ENCODE measurements around the gene C2CD2L.
A peak's percentile ranks its signal among the peaks of the same experiment; 100 is the strongest.
"Not testable (repeated sequence)": the region's sequence is repeated elsewhere in the genome, so short reads cannot be mapped to it uniquely, and the experiment has no call there.

C2CD2L gene

GRCh38 chr11:119093942-119094815 lies 13.0 kb upstream of the C2CD2L start:
- DNase-seq, result peak; percentile 66

GRCh38 chr11:119094816-119095065 lies 12.4 kb upstream of the C2CD2L start:
- DNase-seq, result no peak

DNA sequence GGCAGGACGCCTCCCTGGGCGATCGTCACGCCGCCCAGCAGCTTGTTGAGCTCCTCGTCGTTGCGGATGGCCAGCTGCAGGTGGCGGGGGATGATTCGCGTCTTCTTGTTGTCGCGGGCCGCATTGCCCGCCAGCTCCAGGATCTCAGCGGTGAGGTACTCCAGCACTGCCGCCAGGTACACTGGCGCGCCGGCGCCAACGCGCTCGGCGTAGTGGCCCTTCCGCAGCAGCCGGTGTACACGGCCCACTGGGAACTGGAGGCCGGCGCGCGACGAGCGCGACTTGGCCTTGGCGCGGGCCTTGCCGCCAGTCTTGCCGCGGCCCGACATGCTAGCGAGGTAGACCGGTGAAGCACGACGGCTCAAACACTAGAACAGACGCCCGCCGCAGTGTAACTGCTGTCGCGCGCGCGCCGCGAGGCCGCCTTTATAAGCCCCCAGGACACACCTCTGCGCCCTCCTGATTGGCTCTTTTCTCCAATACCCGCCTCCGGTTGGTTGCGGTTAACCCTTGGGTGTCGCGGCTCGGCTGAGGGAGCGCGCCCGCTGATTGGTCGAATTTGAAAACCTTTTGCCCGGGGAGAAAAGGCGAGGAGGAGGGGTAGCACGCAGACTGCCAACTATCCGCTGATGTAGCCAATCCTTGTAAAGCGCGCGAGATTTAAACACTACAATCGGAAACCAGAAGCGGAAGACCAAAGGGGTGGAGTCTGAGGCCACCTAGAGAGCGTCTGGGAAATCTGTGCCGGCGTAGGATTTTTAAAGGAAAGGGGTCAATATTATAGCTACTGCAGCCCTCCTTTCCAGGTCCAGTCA lies 11.9 kb upstream of the C2CD2L start:
- peak; percentile 99 for DNase-seq

GRCh38 chr11:119099711-119100110 lies 7.4 kb upstream of the C2CD2L start:
- no peak for DNase-seq

DNA sequence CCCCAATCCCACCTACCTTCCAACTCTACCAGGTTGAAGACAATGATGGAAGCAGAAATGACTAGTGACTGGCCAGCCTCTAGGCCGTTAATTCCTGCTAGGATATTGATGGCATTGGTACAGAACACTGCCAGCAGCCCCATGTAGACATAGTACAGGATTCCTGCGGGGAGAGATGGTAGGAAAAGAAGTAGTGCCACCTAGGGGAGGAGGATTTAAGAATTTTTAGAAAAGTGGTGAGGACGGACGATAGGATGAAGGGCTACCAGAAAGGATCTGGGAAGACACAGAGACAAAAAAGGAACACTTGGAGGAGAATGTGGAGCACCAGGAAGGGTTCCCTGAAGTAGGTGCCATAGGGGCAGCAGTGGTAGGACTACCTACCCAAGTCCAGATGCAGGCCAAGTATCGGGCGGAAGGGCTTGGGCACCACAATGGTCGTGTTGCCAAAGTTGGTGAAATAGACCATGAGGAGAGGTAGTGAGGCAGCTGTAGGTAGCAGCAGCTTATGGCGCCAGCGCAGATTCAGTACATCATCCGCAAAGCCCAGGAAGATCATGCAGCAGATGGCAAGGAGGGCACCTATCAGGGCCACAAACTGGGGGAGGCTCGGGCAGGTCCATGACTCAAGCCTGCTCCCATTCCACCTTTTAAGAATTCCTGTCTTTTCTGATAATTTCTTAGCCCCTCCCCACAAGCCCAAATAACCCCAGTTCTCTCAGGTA lies 6.7 kb upstream of the C2CD2L start:
- no peak for DNase-seq

DNA sequence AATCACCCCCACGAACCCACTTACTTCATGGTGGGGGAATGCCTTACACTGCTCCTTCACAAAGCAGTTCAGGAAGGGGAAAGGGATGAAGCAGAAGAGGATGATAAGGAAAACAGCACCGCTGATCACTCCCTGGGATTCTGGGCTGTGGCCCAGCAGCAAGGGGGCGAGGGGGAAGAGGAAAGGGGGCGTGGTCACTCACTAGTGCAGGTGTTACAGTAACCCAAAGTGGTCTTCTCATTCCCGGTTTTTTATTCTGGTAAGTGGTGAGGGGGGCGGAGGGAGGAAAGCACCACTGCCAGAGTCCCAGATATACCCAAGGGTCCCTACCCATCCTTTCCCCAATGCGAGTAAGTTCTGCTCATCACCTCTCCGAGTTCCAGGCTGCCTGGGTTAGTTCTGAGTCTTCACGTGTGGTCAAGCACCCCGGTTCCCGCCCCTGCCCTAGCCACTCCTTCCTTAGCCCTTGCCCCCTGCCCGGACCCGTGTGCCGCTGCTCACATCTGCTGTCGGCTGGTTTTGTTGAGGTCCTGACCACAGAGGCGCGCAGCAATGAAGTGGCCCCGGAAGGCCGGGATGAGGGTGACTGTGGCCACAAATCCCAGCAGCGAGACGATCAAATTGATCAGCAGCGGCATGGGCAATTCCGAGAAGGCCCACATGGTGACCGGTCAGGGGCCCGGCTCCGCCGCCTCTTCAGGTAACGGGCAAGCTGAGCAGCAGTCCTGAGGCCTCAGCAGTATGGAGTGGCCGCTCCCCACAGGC lies 6.0 kb upstream of the C2CD2L start:
- no peak for DNase-seq

DNA sequence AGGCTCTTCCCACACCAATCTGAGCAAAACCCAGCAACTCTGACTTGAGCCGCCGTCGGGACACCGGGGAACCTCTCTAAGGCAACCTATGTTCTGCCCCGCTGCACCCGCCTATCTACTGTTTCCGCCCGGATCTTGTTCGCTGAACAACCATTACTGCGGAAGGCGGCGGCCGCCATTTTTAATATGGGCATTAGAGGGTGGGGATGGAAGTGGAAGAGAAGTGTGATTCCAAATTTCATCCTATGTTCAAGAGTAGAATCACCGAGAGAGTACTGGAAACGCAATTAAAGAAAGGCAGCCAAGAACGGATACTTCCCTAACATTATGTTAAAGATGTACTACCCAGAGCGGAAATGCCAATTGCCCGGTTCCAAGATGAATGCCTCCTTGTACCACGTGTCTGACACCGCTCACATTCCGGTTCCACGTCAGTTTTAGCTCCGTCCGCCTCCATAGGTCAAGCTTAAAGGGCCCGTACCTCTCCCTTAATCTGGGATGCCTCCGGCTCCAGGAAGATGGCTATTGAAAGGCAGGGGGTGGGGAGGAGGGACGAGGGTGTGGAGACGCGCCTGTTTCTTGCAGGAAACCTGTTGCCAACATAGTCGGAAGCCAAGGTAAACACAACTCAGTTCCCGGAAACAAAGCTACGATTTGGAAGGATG lies 5.3 kb upstream of the C2CD2L start, which contains the start of gene DPAGT1:
Gene DPAGT1, minus strand, starts transcription at position 95 of the 665 bp plus-strand sequence. CDS start 198 bp downstream, outside the sequence.
- DNase-seq, result peak; percentile 92

- DNase-seq, result not testable (repeated sequence)
These were observed 3.9 kb upstream of the C2CD2L start for GRCh38 chr11:119103161-119103664.

DNA sequence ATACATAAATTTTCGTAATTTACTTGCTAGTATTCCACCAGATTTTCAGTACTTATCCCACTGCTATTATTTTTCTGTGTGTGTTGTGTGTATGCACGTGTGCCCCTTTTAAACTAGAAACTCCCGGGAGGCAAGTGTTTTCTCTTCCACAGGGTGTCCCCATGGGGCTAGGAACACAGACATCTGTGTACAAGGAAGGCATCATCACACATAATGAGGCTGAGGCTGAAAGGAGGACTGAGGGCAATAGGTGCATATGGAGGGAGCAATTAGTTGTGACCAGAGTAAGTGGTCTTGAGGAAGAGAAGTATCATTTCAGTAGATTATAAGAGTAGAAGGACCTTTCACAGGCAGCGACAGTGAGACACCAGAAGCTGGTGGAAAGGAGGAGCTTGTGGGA lies 3.4 kb upstream of the C2CD2L start:
- no peak for DNase-seq

DNA sequence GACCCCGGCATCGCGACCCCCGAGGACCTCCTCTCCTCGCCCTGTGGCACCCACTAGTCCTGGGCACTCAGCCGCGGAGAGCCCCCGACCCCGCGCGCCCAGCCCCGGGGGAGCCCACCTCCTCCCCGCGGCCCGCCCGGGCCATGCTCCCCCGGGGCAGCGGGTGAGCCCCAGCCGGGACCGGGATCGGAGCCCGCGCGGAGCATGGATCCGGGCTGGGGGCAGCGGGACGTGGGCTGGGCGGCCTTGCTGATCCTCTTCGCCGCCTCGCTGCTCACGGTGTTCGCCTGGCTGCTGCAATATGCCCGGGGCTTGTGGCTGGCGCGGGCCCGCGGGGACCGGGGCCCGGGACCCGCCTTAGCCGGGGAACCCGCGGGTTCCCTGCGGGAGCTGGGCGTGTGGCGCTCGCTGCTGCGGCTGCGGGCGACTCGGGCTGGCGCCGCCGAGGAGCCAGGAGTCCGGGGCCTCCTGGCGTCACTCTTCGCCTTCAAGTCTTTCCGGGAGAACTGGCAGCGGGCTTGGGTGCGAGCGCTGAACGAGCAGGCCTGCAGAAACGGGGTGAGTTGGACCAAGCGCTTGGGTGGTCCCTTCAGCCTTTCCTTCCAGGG lies 498 bp downstream of the C2CD2L start:
- no peak for DNase-seq

GRCh38 chr11:119108146-119108856 lies 1.2 kb downstream of the C2CD2L start:
- no peak for DNase-seq

- no peak for DNase-seq
These were observed 1.7 kb downstream of the C2CD2L start for GRCh38 chr11:119108857-119109221.

GRCh38 chr11:119109843-119110242 lies 2.7 kb downstream of the C2CD2L start:
- DNase-seq, result no peak

GRCh38 chr11:119110439-119110838 lies 3.3 kb downstream of the C2CD2L start:
- DNase-seq, result no peak

GRCh38 chr11:119111361-119111925 lies 4.3 kb downstream of the C2CD2L start:
- DNase-seq, result no peak

DNA sequence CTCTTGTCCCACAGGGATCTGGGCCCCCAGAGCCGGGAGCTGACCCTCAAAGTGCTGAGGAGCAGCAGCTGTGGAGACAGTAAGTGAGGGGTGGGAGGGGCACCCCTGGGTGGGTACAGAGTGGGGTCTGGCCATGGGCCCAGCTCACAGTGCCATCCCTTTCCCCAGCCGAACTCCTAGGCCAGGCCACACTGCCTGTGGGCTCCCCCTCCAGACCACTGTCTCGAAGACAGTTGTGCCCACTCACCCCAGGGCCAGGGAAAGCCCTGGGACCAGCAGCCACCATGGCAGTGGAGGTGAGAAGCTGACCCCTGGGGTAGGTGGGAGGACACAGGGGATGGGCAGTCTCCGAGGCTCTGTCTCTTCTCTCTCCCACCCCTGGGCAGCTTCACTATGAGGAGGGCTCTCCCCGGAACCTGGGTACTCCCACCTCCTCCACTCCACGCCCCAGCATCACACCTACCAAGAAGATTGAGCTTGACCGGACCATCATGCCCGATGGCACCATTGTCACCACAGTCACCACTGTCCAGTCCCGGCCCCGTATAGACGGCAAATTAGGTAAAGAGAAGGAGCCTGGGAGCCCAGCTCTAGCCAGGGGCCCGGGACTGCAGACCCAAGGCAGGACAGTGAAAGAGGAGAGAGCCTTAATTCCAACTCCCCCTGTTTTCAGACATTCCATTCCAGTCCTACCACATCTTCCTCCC lies 5.3 kb downstream of the C2CD2L start:
- no peak for DNase-seq

GRCh38 chr11:119113716-119114115 lies 6.6 kb downstream of the C2CD2L start:
- DNase-seq, result no peak

DNA sequence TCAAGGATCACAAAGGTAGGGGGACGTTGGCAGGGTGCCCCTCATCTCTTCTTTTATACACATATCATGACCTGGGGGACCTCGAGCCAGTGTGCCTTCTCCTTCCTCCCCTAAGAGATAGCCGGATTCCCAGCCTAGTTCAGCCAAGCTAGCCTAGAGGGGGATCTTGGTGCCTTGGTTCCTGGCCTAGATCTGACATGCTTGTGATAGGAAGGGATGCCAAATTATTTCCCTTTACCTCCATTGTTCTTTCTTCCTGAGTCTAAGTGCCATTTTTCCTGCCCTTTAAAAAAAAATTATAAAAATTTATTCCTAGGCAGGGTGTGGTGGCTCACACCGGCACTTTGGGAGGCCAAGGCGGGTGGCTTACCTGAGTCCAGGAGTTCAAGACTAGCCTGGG lies 7.2 kb downstream of the C2CD2L start:
- no peak for DNase-seq

GRCh38 chr11:119115484-119116234 lies 8.5 kb downstream of the C2CD2L start:
- peak; percentile 36 for DNase-seq
